K562 (cell line): ENCODE measurements around the gene NRXN3. TPM values are rescaled to one million over a fixed set of nuclear protein-coding genes. Genes with fewer than 3 reads are reported as not detected.

Experiments used
- CREBBP ChIP-seq: IDR thresholded peaks from one replicate; pipeline ENCODE4 v1.6.1; 2012; ENCODE audit warnings: low read depth, mild to moderate bottlenecking, control low read depth, inconsistent platforms, low read length
- SMARCA5 ChIP-seq: fragments of 450-650 bp; IDR thresholded peaks from 2 replicates; pipeline ENCODE4 v1.6.1; 2016
- TFAM ChIP-seq: fragments of 250-450 bp; sonication (Bioruptor Pico); conservative IDR thresholded peaks from 2 replicates; pipeline ENCODE4 v1.5.0; 2021; ENCODE audit warnings: mild to moderate bottlenecking, moderate library complexity
- ZFP30 ChIP-seq: fragments of 250-450 bp; sonication (Bioruptor Pico); IDR thresholded peaks from 2 replicates; pipeline ENCODE4 v1.8.0; 2022; ENCODE audit warnings: moderate library complexity, mild to moderate bottlenecking, inconsistent platforms, borderline replicate concordance
- polyA plus RNA-seq, 8 experiments: library from polyadenylated mRNA; depleted of rRNA in 4 of 8; stranded (reverse) in 5 of 8; unstranded in 3 of 8; fragments of >200 nt; fragmentation: Nextera tagmentation in 2 of 8; fragmentation: Illumina TruSeq in 1 of 8; extraction: Ambion mirVana in 2 of 8; extraction: Trizol in 1 of 8; gene quantifications; 2 replicates each; pipeline versions ENCODE4 v1.2.1 to v1.2.3, GENCODE V29; 2011 to 2014; ENCODE audit warnings: inconsistent platforms in 1 of 8, missing spikeins in 1 of 8
- total RNA-seq, 7 experiments: library from RNA; depleted of rRNA in 6 of 7; stranded (reverse); fragments of >200 nt in 6 of 7; fragmentation: Illumina TruSeq in 2 of 7; extraction: Trizol in 2 of 7; gene quantifications; 2 replicates each; pipeline versions ENCODE4 v1.2.1 to v1.2.3, GENCODE V29; 2011 to 2021; ENCODE audit warnings: low replicate concordance in 1 of 7
- TF ChIP-seq, protein P1 (sequence below), 2 experiments: IDR thresholded peaks; 2 replicates each; pipeline ENCODE4 v1.6.1; 2011; ENCODE audit warnings: borderline replicate concordance in 1 of 2, control low read depth in 1 of 2, low read depth in 1 of 2, low read length in 1 of 2, mild to moderate bottlenecking in 1 of 2, mixed read lengths in 1 of 2, moderate library complexity in 1 of 2; ENCODE audit not compliant: insufficient read depth in 1 of 2, insufficient read length in 1 of 2, poor library complexity in 1 of 2, severe bottlenecking in 1 of 2; ENCODE audit errors: extremely low read depth in 1 of 2
- TF ChIP-seq, protein P2 (sequence below), 3 experiments: fragments of 200-800 bp in 1 of 3; fragments of 250-450 bp in 1 of 3; fragments of 450-650 bp in 1 of 3; sonication (Bioruptor Pico) in 1 of 3; sonication (Bioruptor generic) in 1 of 3; formaldehyde crosslinking in 1 of 3; IDR thresholded peaks; 2 replicates each; pipeline versions ENCODE4 v1.6.1 to v1.8.0; 2016 to 2022; ENCODE audit warnings: mild to moderate bottlenecking in 2 of 3, missing genetic modification characterization in 2 of 3, missing compliant biosample characterization in 1 of 3, moderate library complexity in 1 of 3

Gene NRXN3
- total and polyA plus RNA-seq, 9 of the 15 experiments (the other 6 are each of a cell fraction or from before 2014, with no cell fraction given), result 0.09 TPM; not detected in 8

DNA sequence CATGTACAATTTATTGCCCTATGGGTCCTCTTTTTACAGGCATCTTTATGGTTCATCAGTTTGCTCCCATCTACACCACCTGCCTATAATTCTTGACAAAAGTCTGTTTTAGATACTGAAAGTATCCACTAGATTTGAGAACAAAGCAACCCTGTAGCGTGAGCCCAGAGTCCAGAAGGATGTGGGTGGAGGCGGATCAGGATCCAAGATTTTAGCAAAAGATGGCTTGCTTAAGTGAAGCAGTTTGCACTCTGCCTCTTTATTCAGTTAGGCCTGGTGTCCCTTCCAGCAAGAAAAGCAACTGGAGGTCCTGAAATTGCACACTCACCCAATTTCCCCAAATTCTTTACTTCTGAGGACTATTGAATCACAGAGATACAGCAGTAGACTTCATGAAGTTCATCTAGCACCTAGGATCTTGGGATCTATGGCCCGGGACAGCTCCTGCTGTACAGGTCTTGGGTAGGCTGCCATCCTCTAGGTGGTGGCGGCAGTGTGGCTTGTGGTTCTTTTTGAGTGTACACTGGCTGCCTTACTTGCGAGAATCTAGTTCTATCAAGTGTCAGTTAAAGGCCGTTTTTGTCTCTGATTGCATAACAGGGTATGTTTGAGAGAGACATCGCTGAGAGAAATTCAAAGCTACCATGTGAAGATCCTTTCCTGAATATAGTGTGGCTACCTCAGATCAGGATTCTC is 873.2 kb downstream of the NRXN3 start (continued):
- TF ChIP-seq, protein P1, sequence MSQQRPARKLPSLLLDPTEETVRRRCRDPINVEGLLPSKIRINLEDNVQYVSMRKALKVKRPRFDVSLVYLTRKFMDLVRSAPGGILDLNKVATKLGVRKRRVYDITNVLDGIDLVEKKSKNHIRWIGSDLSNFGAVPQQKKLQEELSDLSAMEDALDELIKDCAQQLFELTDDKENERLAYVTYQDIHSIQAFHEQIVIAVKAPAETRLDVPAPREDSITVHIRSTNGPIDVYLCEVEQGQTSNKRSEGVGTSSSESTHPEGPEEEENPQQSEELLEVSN (IDR thresholded peaks at IDR 0.05; ENCODE audit: borderline replicate concordance in 1 of 2, extremely low read depth in 1 of 2, insufficient read depth in 1 of 2, insufficient read length in 1 of 2, low read depth in 1 of 2, low read length in 1 of 2, poor library complexity in 1 of 2, severe bottlenecking in 1 of 2), result no peak
- TF ChIP-seq, protein P2, sequence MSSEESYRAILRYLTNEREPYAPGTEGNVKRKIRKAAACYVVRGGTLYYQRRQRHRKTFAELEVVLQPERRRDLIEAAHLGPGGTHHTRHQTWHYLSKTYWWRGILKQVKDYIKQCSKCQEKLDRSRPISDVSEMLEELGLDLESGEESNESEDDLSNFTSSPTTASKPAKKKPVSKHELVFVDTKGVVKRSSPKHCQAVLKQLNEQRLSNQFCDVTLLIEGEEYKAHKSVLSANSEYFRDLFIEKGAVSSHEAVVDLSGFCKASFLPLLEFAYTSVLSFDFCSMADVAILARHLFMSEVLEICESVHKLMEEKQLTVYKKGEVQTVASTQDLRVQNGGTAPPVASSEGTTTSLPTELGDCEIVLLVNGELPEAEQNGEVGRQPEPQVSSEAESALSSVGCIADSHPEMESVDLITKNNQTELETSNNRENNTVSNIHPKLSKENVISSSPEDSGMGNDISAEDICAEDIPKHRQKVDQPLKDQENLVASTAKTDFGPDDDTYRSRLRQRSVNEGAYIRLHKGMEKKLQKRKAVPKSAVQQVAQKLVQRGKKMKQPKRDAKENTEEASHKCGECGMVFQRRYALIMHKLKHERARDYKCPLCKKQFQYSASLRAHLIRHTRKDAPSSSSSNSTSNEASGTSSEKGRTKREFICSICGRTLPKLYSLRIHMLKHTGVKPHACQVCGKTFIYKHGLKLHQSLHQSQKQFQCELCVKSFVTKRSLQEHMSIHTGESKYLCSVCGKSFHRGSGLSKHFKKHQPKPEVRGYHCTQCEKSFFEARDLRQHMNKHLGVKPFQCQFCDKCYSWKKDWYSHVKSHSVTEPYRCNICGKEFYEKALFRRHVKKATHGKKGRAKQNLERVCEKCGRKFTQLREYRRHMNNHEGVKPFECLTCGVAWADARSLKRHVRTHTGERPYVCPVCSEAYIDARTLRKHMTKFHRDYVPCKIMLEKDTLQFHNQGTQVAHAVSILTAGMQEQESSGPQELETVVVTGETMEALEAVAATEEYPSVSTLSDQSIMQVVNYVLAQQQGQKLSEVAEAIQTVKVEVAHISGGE (CRISPR knock-in tag; IDR thresholded peaks at IDR 0.05), result no peak
- TF ChIP-seq TFAM (CRISPR knock-in tag) (no peak), CREBBP (no peak), SMARCA5 (no peak), ZFP30 (CRISPR knock-in tag) (no peak)
